Measurements from ENCODE around the gene DBET.
"Not testable (repeated sequence)": the region's sequence is repeated elsewhere in the genome, so short reads cannot be mapped to it uniquely, and the experiment has no call there.

Gene DBET

DNA sequence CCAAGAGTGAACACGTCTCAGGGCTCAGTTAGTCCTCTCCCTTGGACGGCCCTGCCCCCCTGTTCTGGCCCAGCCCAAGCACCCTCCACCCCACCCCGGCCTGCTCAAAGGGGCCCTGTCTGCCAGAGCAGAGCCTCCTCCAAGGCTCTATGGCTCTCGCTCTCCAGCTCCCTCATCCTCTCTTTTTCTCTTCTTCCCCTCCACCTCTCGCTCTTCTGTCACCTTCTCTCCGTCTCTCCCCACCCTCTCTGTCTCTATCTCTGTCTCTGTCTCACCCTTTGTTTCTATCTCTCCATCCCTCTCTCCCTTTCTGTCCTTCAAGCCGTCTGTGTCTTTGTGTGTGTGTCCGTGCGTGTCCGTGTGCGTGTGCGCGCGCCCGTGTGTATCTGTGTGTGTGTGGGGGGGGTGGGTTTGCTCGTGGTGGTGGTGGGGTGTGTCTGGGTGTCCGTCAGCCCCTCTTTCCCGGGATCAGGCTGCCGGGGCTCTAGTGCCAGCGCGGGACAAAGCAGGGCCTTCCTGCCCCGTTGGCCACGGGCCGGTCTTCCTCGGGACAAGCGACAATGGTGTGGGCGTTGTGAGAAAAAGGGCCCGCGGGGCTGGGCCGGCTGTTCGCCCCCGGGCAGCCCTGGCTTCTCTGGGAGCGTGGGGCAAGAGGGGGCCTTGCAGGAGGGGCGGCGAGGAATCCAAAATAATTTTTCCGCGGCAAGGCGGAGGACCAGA lies 45.9 kb upstream of the DBET start:
- no peak for DNase-seq (ENCODE audit: low spot score)
- in situ Hi-C loops (cut with MboI; ENCODE audit: low sequenced_read_pairs, unreplicated experiment): no loop called here
- TF ChIP-seq, protein P1, sequence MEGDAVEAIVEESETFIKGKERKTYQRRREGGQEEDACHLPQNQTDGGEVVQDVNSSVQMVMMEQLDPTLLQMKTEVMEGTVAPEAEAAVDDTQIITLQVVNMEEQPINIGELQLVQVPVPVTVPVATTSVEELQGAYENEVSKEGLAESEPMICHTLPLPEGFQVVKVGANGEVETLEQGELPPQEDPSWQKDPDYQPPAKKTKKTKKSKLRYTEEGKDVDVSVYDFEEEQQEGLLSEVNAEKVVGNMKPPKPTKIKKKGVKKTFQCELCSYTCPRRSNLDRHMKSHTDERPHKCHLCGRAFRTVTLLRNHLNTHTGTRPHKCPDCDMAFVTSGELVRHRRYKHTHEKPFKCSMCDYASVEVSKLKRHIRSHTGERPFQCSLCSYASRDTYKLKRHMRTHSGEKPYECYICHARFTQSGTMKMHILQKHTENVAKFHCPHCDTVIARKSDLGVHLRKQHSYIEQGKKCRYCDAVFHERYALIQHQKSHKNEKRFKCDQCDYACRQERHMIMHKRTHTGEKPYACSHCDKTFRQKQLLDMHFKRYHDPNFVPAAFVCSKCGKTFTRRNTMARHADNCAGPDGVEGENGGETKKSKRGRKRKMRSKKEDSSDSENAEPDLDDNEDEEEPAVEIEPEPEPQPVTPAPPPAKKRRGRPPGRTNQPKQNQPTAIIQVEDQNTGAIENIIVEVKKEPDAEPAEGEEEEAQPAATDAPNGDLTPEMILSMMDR (IDR thresholded peaks at IDR 0.05; ENCODE audit: borderline replicate concordance, control extremely low read depth, extremely low read depth, insufficient read depth, missing control alignments): no peak

GRCh38 chr4:190019023-190019858 lies 45.1 kb upstream of the DBET start:
- in situ Hi-C loops (cut with MboI; ENCODE audit: low sequenced_read_pairs, unreplicated experiment): no loop called here
- DNase-seq (ENCODE audit: low spot score): peak; percentile 20
- TF ChIP-seq, protein P1 (IDR thresholded peaks at IDR 0.05; ENCODE audit: borderline replicate concordance, control extremely low read depth, extremely low read depth, insufficient read depth, missing control alignments): no peak

GRCh38 chr4:190019859-190020463 lies 44.3 kb upstream of the DBET start:
- DNase-seq (ENCODE audit: low spot score); in situ Hi-C loops (cut with MboI; ENCODE audit: low sequenced_read_pairs, unreplicated experiment): not testable (repeated sequence)

- DNase-seq (ENCODE audit: low spot score): peak; percentile 44
- in situ Hi-C loops (cut with MboI; ENCODE audit: low sequenced_read_pairs, unreplicated experiment): no loop called here
Observed at GRCh38 chr4:190020790-190021717, 43.2 kb upstream of the DBET start.

DNA sequence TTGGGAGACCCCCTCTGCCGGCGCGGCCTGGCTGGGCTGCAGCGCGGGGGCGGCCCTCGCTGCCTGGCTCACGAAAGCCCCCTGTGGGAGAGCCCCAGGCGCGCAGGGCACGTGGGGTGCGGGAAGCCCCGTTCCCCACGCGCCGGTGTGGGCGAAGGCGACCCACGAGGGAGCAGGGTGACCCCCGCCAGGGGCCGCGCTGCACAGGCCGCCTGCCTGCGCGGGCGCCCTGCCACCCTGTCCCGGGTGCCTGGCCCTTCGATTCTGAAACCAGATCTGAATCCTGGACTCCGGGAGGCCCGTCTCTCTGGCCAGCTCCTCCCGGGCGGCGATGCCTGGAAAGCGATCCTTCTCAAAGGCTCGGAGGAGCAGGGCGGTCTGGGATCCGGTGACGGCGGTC lies 42.3 kb upstream of the DBET start:
- in situ Hi-C loops (cut with MboI; ENCODE audit: low sequenced_read_pairs, unreplicated experiment); DNase-seq (ENCODE audit: low spot score): not testable (repeated sequence)

More at GRCh38 chr4:190020790-190021717, 43.2 kb upstream of the DBET start:
- TF ChIP-seq, protein P1 (IDR thresholded peaks at IDR 0.05; ENCODE audit: borderline replicate concordance, control extremely low read depth, extremely low read depth, insufficient read depth, missing control alignments): no peak

- in situ Hi-C loops (cut with MboI; ENCODE audit: low sequenced_read_pairs, unreplicated experiment); DNase-seq (ENCODE audit: low spot score): not testable (repeated sequence)
Observed at GRCh38 chr4:190022614-190023281, 41.6 kb upstream of the DBET start.

- DNase-seq (ENCODE audit: low spot score); in situ Hi-C loops (cut with MboI; ENCODE audit: low sequenced_read_pairs, unreplicated experiment): not testable (repeated sequence)
Observed at GRCh38 chr4:190027156-190027555, 37.1 kb upstream of the DBET start, which contains the start of gene FRG2. TSS of gene FRG2 (minus strand) at chr4:190027256. CDS start at chr4:190027204, 52 bp downstream.

GRCh38 chr4:190031264-190031663 lies 33.0 kb upstream of the DBET start:
- in situ Hi-C loops (cut with MboI; ENCODE audit: low sequenced_read_pairs, unreplicated experiment); DNase-seq (ENCODE audit: low spot score): not testable (repeated sequence)

DNA sequence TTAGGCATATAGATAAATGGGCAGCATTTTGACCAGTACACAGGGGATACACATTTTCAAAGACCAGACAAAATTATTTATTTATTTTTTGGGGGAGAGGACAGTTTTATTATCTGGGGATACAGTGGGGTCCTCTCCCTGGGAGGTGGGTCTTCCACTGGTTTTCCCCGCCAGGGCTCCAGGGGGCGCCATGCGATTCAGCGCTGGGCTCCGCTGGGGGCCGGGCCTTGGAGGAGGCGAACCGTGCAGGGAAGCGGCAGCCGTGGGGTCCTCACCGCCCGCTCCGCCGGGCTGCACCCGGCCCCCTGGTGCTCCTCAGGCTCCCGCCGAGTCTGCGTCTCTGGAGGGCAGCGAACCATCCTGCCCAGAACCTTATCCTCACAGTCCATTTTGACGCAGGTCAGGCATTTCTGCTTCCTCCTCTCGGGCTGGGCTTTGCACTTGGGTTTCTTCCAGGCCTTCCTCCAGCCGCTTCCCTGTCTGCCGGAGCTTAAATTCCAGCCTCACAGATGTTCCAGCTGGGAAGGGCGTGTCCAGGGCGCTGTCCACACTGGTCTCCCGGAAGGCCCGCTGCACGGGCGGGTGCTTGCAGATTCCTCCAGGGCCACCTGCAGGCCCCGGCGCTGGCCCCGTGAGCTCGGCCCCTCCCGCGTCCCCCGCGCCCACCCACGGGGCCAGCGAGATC lies 26.5 kb upstream of the DBET start:
- DNase-seq (ENCODE audit: low spot score): not testable (repeated sequence)

DNA sequence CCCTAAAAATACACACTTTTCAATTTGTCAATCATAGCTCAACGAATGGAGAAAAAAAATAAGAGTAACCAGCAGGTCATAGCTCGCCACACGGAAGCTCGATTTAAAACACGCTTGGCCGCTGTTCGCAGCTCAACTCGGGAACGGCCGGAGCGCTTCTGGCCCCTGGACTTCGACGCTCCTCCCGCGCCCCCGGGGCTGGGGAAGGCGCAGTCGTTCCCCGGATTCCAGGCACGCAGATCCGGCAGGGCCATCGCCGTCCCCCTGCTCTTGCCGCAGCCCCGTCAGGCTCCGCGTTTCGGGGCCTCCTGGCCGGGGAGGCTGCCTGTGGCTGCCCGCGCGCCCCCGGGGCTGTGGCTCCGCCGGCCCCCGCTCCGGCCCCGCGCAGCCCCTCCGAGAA lies 23.4 kb upstream of the DBET start:
- DNase-seq (ENCODE audit: low spot score); in situ Hi-C loops (cut with MboI; ENCODE audit: low sequenced_read_pairs, unreplicated experiment): not testable (repeated sequence)

More for the DNA sequence above, 26.5 kb upstream of the DBET start:
- in situ Hi-C loops (cut with MboI; ENCODE audit: low sequenced_read_pairs, unreplicated experiment): not testable (repeated sequence)

DNA sequence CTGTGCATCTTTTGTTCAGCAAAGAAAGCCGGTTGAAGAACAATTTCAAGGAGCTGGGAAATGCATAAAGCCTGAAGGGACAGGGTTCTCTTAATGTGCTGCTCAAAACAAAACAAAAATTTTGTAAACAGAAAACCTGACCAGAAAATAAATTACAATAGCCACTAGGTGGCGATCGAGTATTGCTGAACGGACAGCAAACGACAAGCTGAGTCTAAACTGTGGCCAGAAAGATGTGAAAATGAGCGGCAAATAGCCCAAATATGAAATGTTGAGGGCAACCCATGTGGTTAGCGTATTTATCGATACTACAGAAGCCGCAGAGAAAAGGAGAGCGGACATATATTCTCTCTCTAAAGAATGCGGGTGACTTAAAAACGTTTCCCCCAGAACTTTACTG lies 16.7 kb upstream of the DBET start:
- DNase-seq (ENCODE audit: low spot score); in situ Hi-C loops (cut with MboI; ENCODE audit: low sequenced_read_pairs, unreplicated experiment): not testable (repeated sequence)

Measured in GM13976 (cell line).